Measurements from ENCODE around the gene IL3. TPM values are rescaled to one million over a fixed set of nuclear protein-coding genes. Genes with fewer than 3 reads are reported as not detected.

Gene IL3
- total and polyA plus RNA-seq, 9 of the 15 experiments (the other 6 are each of a cell fraction or from before 2014, with no cell fraction given), result not detected

DNA sequence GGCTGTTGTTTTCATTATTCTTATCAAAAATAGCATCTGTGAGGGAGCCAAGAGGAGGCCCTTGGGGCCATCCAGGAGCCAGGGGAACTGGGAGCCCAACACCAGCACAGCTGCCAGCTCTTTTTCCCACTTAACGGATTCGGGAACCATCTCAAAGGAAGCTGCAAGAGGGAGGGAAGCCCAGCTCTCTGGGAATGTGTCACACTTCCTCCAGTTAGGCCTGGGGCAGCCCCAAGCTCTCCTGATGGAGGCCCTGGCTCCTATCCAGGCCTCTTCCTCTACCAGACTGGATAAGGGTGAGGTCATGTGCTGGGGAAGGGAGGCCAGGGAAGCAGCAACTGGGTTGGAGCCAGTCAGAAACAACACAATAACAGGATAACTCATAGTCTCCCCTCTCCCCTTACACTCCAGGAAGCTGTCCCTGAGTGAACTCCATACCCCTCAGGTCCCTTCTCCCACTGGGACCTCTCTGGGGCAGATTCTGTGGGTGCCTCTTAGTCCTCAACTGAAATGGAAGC lies 25.9 kb downstream of the IL3 start (continued):
- TF ChIP-seq, protein P1, sequence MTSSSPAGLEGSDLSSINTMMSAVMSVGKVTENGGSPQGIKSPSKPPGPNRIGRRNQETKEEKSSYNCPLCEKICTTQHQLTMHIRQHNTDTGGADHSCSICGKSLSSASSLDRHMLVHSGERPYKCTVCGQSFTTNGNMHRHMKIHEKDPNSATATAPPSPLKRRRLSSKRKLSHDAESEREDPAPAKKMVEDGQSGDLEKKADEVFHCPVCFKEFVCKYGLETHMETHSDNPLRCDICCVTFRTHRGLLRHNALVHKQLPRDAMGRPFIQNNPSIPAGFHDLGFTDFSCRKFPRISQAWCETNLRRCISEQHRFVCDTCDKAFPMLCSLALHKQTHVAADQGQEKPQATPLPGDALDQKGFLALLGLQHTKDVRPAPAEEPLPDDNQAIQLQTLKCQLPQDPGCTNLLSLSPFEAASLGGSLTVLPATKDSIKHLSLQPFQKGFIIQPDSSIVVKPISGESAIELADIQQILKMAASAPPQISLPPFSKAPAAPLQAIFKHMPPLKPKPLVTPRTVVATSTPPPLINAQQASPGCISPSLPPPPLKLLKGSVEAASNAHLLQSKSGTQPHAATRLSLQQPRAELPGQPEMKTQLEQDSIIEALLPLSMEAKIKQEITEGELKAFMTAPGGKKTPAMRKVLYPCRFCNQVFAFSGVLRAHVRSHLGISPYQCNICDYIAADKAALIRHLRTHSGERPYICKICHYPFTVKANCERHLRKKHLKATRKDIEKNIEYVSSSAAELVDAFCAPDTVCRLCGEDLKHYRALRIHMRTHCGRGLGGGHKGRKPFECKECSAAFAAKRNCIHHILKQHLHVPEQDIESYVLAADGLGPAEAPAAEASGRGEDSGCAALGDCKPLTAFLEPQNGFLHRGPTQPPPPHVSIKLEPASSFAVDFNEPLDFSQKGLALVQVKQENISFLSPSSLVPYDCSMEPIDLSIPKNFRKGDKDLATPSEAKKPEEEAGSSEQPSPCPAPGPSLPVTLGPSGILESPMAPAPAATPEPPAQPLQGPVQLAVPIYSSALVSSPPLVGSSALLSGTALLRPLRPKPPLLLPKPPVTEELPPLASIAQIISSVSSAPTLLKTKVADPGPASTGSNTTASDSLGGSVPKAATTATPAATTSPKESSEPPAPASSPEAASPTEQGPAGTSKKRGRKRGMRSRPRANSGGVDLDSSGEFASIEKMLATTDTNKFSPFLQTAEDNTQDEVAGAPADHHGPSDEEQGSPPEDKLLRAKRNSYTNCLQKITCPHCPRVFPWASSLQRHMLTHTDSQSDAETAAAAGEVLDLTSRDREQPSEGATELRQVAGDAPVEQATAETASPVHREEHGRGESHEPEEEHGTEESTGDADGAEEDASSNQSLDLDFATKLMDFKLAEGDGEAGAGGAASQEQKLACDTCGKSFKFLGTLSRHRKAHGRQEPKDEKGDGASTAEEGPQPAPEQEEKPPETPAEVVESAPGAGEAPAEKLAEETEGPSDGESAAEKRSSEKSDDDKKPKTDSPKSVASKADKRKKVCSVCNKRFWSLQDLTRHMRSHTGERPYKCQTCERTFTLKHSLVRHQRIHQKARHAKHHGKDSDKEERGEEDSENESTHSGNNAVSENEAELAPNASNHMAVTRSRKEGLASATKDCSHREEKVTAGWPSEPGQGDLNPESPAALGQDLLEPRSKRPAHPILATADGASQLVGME (CRISPR knock-in tag; IDR thresholded peaks at IDR 0.05), result no peak
- peak; percentile 85 for TF ChIP-seq ATF7 (IDR thresholded peaks at IDR 0.05)
- TF ChIP-seq RBM22 (IDR thresholded peaks at IDR 0.05; ENCODE audit: low read depth, low read length, poor library complexity, severe bottlenecking), result no peak
- TF ChIP-seq, protein P2, sequence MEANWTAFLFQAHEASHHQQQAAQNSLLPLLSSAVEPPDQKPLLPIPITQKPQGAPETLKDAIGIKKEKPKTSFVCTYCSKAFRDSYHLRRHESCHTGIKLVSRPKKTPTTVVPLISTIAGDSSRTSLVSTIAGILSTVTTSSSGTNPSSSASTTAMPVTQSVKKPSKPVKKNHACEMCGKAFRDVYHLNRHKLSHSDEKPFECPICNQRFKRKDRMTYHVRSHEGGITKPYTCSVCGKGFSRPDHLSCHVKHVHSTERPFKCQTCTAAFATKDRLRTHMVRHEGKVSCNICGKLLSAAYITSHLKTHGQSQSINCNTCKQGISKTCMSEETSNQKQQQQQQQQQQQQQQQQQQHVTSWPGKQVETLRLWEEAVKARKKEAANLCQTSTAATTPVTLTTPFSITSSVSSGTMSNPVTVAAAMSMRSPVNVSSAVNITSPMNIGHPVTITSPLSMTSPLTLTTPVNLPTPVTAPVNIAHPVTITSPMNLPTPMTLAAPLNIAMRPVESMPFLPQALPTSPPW (CRISPR knock-in tag; IDR thresholded peaks at IDR 0.05), result peak; percentile 44
- no peak for TF ChIP-seq ZNF436 (CRISPR knock-in tag; IDR thresholded peaks at IDR 0.05)
- TF ChIP-seq XRCC5 (IDR thresholded peaks at IDR 0.05; ENCODE audit: low read depth, low read length), result no peak
- TF ChIP-seq PTBP1 (IDR thresholded peaks at IDR 0.05; ENCODE audit: low read depth, low read length), result no peak
- TF ChIP-seq TEAD2 (tag; IDR thresholded peaks at IDR 0.05), result 0 out of 2 replicates have a peak, but pooled peaks have one; percentile 1
- no peak for TF ChIP-seq C11orf30 (IDR thresholded peaks at IDR 0.05; ENCODE audit: low read depth)
- no peak for TF ChIP-seq SPI1 (IDR thresholded peaks at IDR 0.05; ENCODE audit: borderline replicate concordance, low read depth, low read length)
- TF ChIP-seq ZFP30 (CRISPR knock-in tag; IDR thresholded peaks at IDR 0.05; ENCODE audit: borderline replicate concordance), result no peak
- TF ChIP-seq ZNF232 (CRISPR knock-in tag; IDR thresholded peaks at IDR 0.05), result no peak
- TF ChIP-seq STAT6 (CRISPR knock-in tag; IDR thresholded peaks at IDR 0.05), result no peak
- peak; percentile 56; the same call in 1 of the 2 replicates for TF ChIP-seq ZNF766 (CRISPR knock-in tag; conservative IDR thresholded peaks at IDR 0.05)
- no peak for TF ChIP-seq ZNF124 (CRISPR knock-in tag; IDR thresholded peaks at IDR 0.05)
- peak; percentile 55; the same call in 1 of the 2 replicates for TF ChIP-seq ARID1B (IDR thresholded peaks at IDR 0.05)
- no peak for TF ChIP-seq ZNF644 (tag; IDR thresholded peaks at IDR 0.05; ENCODE audit: low read depth)
- no peak for TF ChIP-seq SIN3A (IDR thresholded peaks at IDR 0.05; ENCODE audit: borderline replicate concordance in 2 of 2, control insufficient read depth in 1 of 2, low read depth in 2 of 2, low read length in 2 of 2)
- no peak for TF ChIP-seq ZNF780A (CRISPR knock-in tag; IDR thresholded peaks at IDR 0.05)
- no peak for TF ChIP-seq ZBTB17 (CRISPR knock-in tag; IDR thresholded peaks at IDR 0.05)

All from K562 (cell line).